Measurements from ENCODE around the gene GCFC2.
"Not testable (repeated sequence)": the region's sequence is repeated elsewhere in the genome, so short reads cannot be mapped to it uniquely, and the experiment has no call there.

The GCFC2 gene

GRCh38 chr2:75719616-75720015, 8.9 kb upstream of the GCFC2 start:
- no peaks in the 10 kb centered on the region for H3K9me3 ChIP-seq
- H3K4me1 ChIP-seq: no peaks in the 10 kb centered on the region
- H3K27ac ChIP-seq: no peak overlapping the region
- no peak overlapping the region for H3K9ac ChIP-seq
- H3K27me3 ChIP-seq: no peaks in the 10 kb centered on the region
- H4K20me1 ChIP-seq: no peaks in the 10 kb centered on the region
- H3K4me2 ChIP-seq: no peak overlapping the region
- H3K36me3 ChIP-seq: no peaks in the 10 kb centered on the region
- TF ChIP-seq Cebpa-rat (IDR thresholded peaks at IDR 0.05): no peak
- H3K4me3 ChIP-seq: no peak overlapping the region

GRCh38 chr2:75716406-75716805, 5.7 kb upstream of the GCFC2 start:
- Histone ChIP-seq H3K4me1 (no peaks in the 10 kb centered on the region), H3K4me3 (no peak overlapping the region), H3K27me3 (no peaks in the 10 kb centered on the region), H3K4me2 (no peak overlapping the region), H3K36me3 (no peaks in the 10 kb centered on the region), H4K20me1 (no peaks in the 10 kb centered on the region), H3K9me3 (peaks cover 4% of the 10 kb centered on the region; the same call in 1 of the 2 replicates), H3K9ac (no peak overlapping the region), H3K27ac (no peak overlapping the region)
- no peak for TF ChIP-seq Cebpa-rat (IDR thresholded peaks at IDR 0.05)

GRCh38 chr2:75711590-75711989, 875 bp upstream of the GCFC2 start:
- H3K4me1 ChIP-seq, H3K9ac ChIP-seq, H3K4me2 ChIP-seq, H3K4me3 ChIP-seq, H3K27ac ChIP-seq, H3K27me3 ChIP-seq, H4K20me1 ChIP-seq, H3K36me3 ChIP-seq: not testable (repeated sequence)
- H3K9me3 ChIP-seq: peaks cover 16% of the 10 kb centered on the region

GRCh38 chr2:75710220-75710576, 517 bp downstream of the GCFC2 start:
- no peaks in the 10 kb centered on the region for H3K27me3 ChIP-seq
- peak overlapping the region; percentile 68 for H3K4me3 ChIP-seq
- TF ChIP-seq Cebpa-rat (IDR thresholded peaks at IDR 0.05): no peak
- peaks cover 1% of the 10 kb centered on the region; the same call in 1 of the 2 replicates for H3K36me3 ChIP-seq
- H3K27ac ChIP-seq: peak overlapping the region; percentile 90
- H3K4me1 ChIP-seq: 0 out of 2 replicates have a peak, but pooled peaks cover 4% of the 10 kb centered on the region
- peaks cover 16% of the 10 kb centered on the region for H3K9me3 ChIP-seq
- H3K4me2 ChIP-seq: peak overlapping the region; percentile 46
- H4K20me1 ChIP-seq: no peaks in the 10 kb centered on the region
- peak overlapping the region; percentile 85 for H3K9ac ChIP-seq

- Histone ChIP-seq H3K9me3 (peaks cover 16% of the 10 kb centered on the region), H3K27ac (no peak overlapping the region), H3K9ac (no peak overlapping the region), H3K4me2 (peak overlapping the region; percentile 46), H3K36me3 (peaks cover 10% of the 10 kb centered on the region; the same call in 1 of the 2 replicates), H3K4me1 (0 out of 2 replicates have a peak, but pooled peaks cover 4% of the 10 kb centered on the region), H4K20me1 (no peaks in the 10 kb centered on the region), H3K27me3 (no peaks in the 10 kb centered on the region), H3K4me3 (no peak overlapping the region; the same call in 1 of the 2 replicates)
- no peak for TF ChIP-seq Cebpa-rat (IDR thresholded peaks at IDR 0.05)
Observed at GRCh38 chr2:75709297-75709696, 1.4 kb downstream of the GCFC2 start.

- no peak for TF ChIP-seq Cebpa-rat (IDR thresholded peaks at IDR 0.05)
- Histone ChIP-seq H4K20me1 (no peaks in the 10 kb centered on the region), H3K27ac (no peak overlapping the region), H3K4me1 (0 out of 2 replicates have a peak, but pooled peaks cover 4% of the 10 kb centered on the region), H3K36me3 (peaks cover 12% of the 10 kb centered on the region), H3K27me3 (no peaks in the 10 kb centered on the region), H3K9me3 (peaks cover 16% of the 10 kb centered on the region), H3K9ac (no peak overlapping the region), H3K4me3 (no peak overlapping the region), H3K4me2 (no peak overlapping the region)
Observed at GRCh38 chr2:75707901-75708300, 2.8 kb downstream of the GCFC2 start.

GRCh38 chr2:75705921-75706320, 4.8 kb downstream of the GCFC2 start:
- peaks cover 16% of the 10 kb centered on the region for H3K36me3 ChIP-seq
- H3K4me3 ChIP-seq: no peak overlapping the region
- no peak overlapping the region for H3K4me2 ChIP-seq

GRCh38 chr2:75703589-75704287, 7.0 kb downstream of the GCFC2 start:
- H3K4me2 ChIP-seq: no peak overlapping the region
- peaks cover 26% of the 10 kb centered on the region for H3K36me3 ChIP-seq

More at GRCh38 chr2:75705921-75706320, 4.8 kb downstream of the GCFC2 start:
- no peak for TF ChIP-seq Cebpa-rat (IDR thresholded peaks at IDR 0.05)
- H3K27me3 ChIP-seq: no peaks in the 10 kb centered on the region
- 0 out of 2 replicates have a peak, but pooled peaks cover 4% of the 10 kb centered on the region for H3K4me1 ChIP-seq
- peaks cover 7% of the 10 kb centered on the region for H3K9me3 ChIP-seq
- H3K27ac ChIP-seq: no peak overlapping the region
- H3K9ac ChIP-seq: no peak overlapping the region
- no peaks in the 10 kb centered on the region for H4K20me1 ChIP-seq

GRCh38 chr2:75702593-75702992, 8.1 kb downstream of the GCFC2 start:
- Histone ChIP-seq H3K36me3 (peaks cover 30% of the 10 kb centered on the region), H3K4me3 (no peak overlapping the region), H3K4me2 (no peak overlapping the region), H3K4me1 (no peaks in the 10 kb centered on the region), H4K20me1 (no peaks in the 10 kb centered on the region), H3K9ac (no peak overlapping the region), H3K9me3 (peaks cover 4% of the 10 kb centered on the region), H3K27me3 (no peaks in the 10 kb centered on the region), H3K27ac (no peak overlapping the region)
- TF ChIP-seq Cebpa-rat (IDR thresholded peaks at IDR 0.05): no peak

More at GRCh38 chr2:75703589-75704287, 7.0 kb downstream of the GCFC2 start:
- H3K27me3 ChIP-seq: no peaks in the 10 kb centered on the region
- H3K4me1 ChIP-seq: 0 out of 2 replicates have a peak, but pooled peaks cover 3% of the 10 kb centered on the region
- no peak overlapping the region for H3K27ac ChIP-seq
- H3K9me3 ChIP-seq: no peaks in the 10 kb centered on the region
- TF ChIP-seq Cebpa-rat (IDR thresholded peaks at IDR 0.05): no peak
- H4K20me1 ChIP-seq: no peaks in the 10 kb centered on the region
- no peak overlapping the region for H3K9ac ChIP-seq
- H3K4me3 ChIP-seq: no peak overlapping the region

GRCh38 chr2:75698918-75699317, 11.8 kb downstream of the GCFC2 start:
- no peak for TF ChIP-seq Cebpa-rat (IDR thresholded peaks at IDR 0.05)
- Histone ChIP-seq H3K4me2 (no peak overlapping the region), H3K9me3 (peaks cover 5% of the 10 kb centered on the region), H3K36me3 (peaks cover 27% of the 10 kb centered on the region), H4K20me1 (no peaks in the 10 kb centered on the region), H3K4me1 (no peaks in the 10 kb centered on the region), H3K27ac (no peak overlapping the region), H3K9ac (no peak overlapping the region), H3K4me3 (no peak overlapping the region), H3K27me3 (no peaks in the 10 kb centered on the region)

Measured in BLaER1 (cell line).